ENCODE results near the gene LYPD6. TPM values are rescaled to one million over a fixed set of nuclear protein-coding genes. Genes with fewer than 3 reads are reported as not detected.

Gene LYPD6
- total and polyA plus RNA-seq, 10 donors: 0.05 to 2.3 (median 0.41) TPM

- H3K4me3 ChIP-seq: no peak overlapping the region
- no peak for DNase-seq
- H3K27me3 ChIP-seq (replicated peaks in 1 of 7): no peaks in the 10 kb centered on the region
- peaks cover 0 to 3% (median 0%) of the 10 kb centered on the region in 8 donors for H3K9me3 ChIP-seq
- no peak overlapping the region for H3K27ac ChIP-seq
- H3K36me3 ChIP-seq: no peaks in the 10 kb centered on the region
- 84 to 96% (median 92%) methylated on average over 2 of the region's 2 CpGs for WGBS, 5 donors
- no peak for TF ChIP-seq POLR2AphosphoS5 (IDR thresholded peaks at IDR 0.05)
- no peak for TF ChIP-seq CTCF (IDR thresholded peaks at IDR 0.05 in 8 of 11, conservative IDR thresholded peaks at IDR 0.05 in 3 of 11)
- no peak for TF ChIP-seq POLR2A (IDR thresholded peaks at IDR 0.05)
- no peaks in the 10 kb centered on the region for H3K4me1 ChIP-seq
- intact Hi-C loops (cut with DNase I; ENCODE audit: low total_unique reads): no loop called here
Measured at GRCh38 chr2:149400997-149401396, 70.6 kb downstream of the LYPD6 start.

GRCh38 chr2:149409506-149409905, 79.1 kb downstream of the LYPD6 start:
- WGBS, 5 donors: 57 to 89% (median 73%) methylated on average over 3 of the region's 3 CpGs
- TF ChIP-seq POLR2A (IDR thresholded peaks at IDR 0.05) (no peak), POLR2AphosphoS5 (IDR thresholded peaks at IDR 0.05) (no peak), CTCF (IDR thresholded peaks at IDR 0.05 in 8 of 11, conservative IDR thresholded peaks at IDR 0.05 in 3 of 11) (no peak)
- no peak overlapping the region for H3K27ac ChIP-seq
- no peaks in the 10 kb centered on the region for H3K9me3 ChIP-seq
- no peak overlapping the region for H3K4me3 ChIP-seq
- DNase-seq: no peak
- H3K36me3 ChIP-seq: no peaks in the 10 kb centered on the region
- intact Hi-C loops (cut with DNase I; ENCODE audit: low total_unique reads): no loop called here
- H3K27me3 ChIP-seq (replicated peaks in 1 of 7): no peaks in the 10 kb centered on the region
- no peaks in the 10 kb centered on the region for H3K4me1 ChIP-seq

GRCh38 chr2:149410701-149411484, 80.5 kb downstream of the LYPD6 start:
- TF ChIP-seq POLR2AphosphoS5 (IDR thresholded peaks at IDR 0.05): no peak
- TF ChIP-seq CTCF (IDR thresholded peaks at IDR 0.05 in 8 of 11, conservative IDR thresholded peaks at IDR 0.05 in 3 of 11): no peak
- TF ChIP-seq POLR2A (IDR thresholded peaks at IDR 0.05): no peak

GRCh38 chr2:149413487-149413886, 83.1 kb downstream of the LYPD6 start:
- TF ChIP-seq POLR2A (IDR thresholded peaks at IDR 0.05) (no peak), CTCF (IDR thresholded peaks at IDR 0.05 in 8 of 11, conservative IDR thresholded peaks at IDR 0.05 in 3 of 11) (no peak), POLR2AphosphoS5 (IDR thresholded peaks at IDR 0.05) (no peak)
- Histone ChIP-seq H3K9me3 (no peaks in the 10 kb centered on the region), H3K27ac (no peak overlapping the region), H3K27me3 (replicated peaks in 1 of 7) (no peaks in the 10 kb centered on the region), H3K4me1 (no peaks in the 10 kb centered on the region), H3K4me3 (no peak overlapping the region), H3K36me3 (no peaks in the 10 kb centered on the region)
- WGBS, 5 donors: 88 to 92% (median 91%) methylated on average over 2 of the region's 2 CpGs
- intact Hi-C loops (cut with DNase I; ENCODE audit: low total_unique reads): no loop called here
- no peak for DNase-seq

More at GRCh38 chr2:149410701-149411484, 80.5 kb downstream of the LYPD6 start:
- Histone ChIP-seq H3K36me3 (no peaks in the 10 kb centered on the region), H3K4me3 (no peak overlapping the region), H3K27ac (no peak overlapping the region), H3K4me1 (no peaks in the 10 kb centered on the region), H3K27me3 (replicated peaks in 1 of 7) (no peaks in the 10 kb centered on the region), H3K9me3 (no peaks in the 10 kb centered on the region)
- WGBS, 5 donors: 85 to 91% (median 90%) methylated on average over 6 of the region's 6 CpGs
- DNase-seq: no peak
- intact Hi-C loops (cut with DNase I; ENCODE audit: low total_unique reads): no loop called here

All from spleen (tissue), 11 donors.